Astrocyte (in vitro differentiated cells and primary cell): ENCODE data around the gene RUNX1.

Experiments used
- EZH2 ChIP-seq: IDR thresholded peaks from 2 replicates; pipeline ENCODE4 v1.6.1; 2012; ENCODE audit warnings: mild to moderate bottlenecking, low read length, inconsistent platforms; ENCODE audit not compliant: insufficient read depth
- TF ChIP-seq, protein P1 (sequence below): IDR thresholded peaks from 2 replicates; pipeline ENCODE4 v1.5.1; 2011; ENCODE audit warnings: low read depth, mild to moderate bottlenecking, inconsistent platforms, low read length, moderate library complexity; ENCODE audit not compliant: insufficient read depth

DNA sequence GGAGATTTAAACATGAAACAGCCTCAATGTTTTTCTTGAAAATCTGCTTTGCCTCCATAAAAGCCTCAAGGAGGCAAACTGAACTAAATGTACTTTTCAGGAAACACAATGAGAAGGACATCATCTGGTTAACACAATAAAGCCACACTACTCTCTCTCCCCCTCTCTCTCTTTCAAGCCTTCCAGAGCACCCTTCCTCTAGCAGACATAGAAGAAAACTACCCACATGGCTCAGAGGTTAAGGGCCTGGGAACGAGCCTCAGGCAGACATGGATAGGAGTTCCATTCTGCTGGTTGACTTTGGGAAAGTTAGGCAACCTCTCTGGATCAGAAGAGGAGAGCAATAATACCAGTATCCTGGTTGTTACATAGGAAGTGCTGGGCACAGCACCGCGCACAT is 42.9 kb downstream of the RUNX1 start:
- TF ChIP-seq, protein P1, sequence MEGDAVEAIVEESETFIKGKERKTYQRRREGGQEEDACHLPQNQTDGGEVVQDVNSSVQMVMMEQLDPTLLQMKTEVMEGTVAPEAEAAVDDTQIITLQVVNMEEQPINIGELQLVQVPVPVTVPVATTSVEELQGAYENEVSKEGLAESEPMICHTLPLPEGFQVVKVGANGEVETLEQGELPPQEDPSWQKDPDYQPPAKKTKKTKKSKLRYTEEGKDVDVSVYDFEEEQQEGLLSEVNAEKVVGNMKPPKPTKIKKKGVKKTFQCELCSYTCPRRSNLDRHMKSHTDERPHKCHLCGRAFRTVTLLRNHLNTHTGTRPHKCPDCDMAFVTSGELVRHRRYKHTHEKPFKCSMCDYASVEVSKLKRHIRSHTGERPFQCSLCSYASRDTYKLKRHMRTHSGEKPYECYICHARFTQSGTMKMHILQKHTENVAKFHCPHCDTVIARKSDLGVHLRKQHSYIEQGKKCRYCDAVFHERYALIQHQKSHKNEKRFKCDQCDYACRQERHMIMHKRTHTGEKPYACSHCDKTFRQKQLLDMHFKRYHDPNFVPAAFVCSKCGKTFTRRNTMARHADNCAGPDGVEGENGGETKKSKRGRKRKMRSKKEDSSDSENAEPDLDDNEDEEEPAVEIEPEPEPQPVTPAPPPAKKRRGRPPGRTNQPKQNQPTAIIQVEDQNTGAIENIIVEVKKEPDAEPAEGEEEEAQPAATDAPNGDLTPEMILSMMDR = no peak
- TF ChIP-seq EZH2 = no peak
